MM.1S (cell line): ENCODE data around the gene RNF150.
"Not testable (repeated sequence)": the region's sequence is repeated elsewhere in the genome, so short reads cannot be mapped to it uniquely, and the experiment has no call there.

Source experiments
- DNase-seq: peaks from one replicate; pipeline ENCODE4 v3.0.0-alpha.2; 2015
- H2AFZ ChIP-seq: fragments of 300-600 bp; sonication (generic); 2 replicates; pipeline ENCODE4 v1.6.0; 2016; ENCODE audit warnings: antibody characterized with exemption, low read length
- H3F3A ChIP-seq: fragments of 300-600 bp; sonication (generic); 2 replicates; pipeline ENCODE4 v1.6.1; 2016; ENCODE audit warnings: mild to moderate bottlenecking, antibody characterized with exemption, low read length, moderate library complexity, mixed read lengths; ENCODE audit not compliant: insufficient read depth
- H3K27ac ChIP-seq: fragments of 300-600 bp; sonication (generic); 2 replicates; pipeline ENCODE4 v1.5.1; 2016; ENCODE audit warnings: mild to moderate bottlenecking, low read length
- H3K27me3 ChIP-seq: fragments of 300-600 bp; sonication (generic); replicated peaks from 2 replicates; pipeline ENCODE4 v1.6.0; 2016; ENCODE audit warnings: low read length; ENCODE audit not compliant: insufficient read depth
- H3K36me3 ChIP-seq: fragments of 300-600 bp; sonication (generic); replicated peaks from 2 replicates; pipeline ENCODE4 v1.6.1; 2016; ENCODE audit warnings: mild to moderate bottlenecking, low read length, mixed read lengths; ENCODE audit not compliant: insufficient read depth
- H3K4me1 ChIP-seq: fragments of 300-600 bp; sonication (generic); 2 replicates; pipeline ENCODE4 v1.6.1; 2016; ENCODE audit warnings: low read length, mixed read lengths
- H3K4me2 ChIP-seq: fragments of 300-600 bp; sonication (generic); 2 replicates; pipeline ENCODE4 v1.6.0; 2016; ENCODE audit warnings: low read depth, low read length
- H3K4me3 ChIP-seq: fragments of 300-600 bp; sonication (generic); 2 replicates; pipeline ENCODE4 v1.5.1; 2016; ENCODE audit warnings: low read length, mixed read lengths
- H3K79me2 ChIP-seq: fragments of 300-600 bp; sonication (generic); 2 replicates; pipeline ENCODE4 v1.6.1; 2016; ENCODE audit warnings: mixed run types, low read length, mixed read lengths
- H3K9ac ChIP-seq: fragments of 300-600 bp; sonication (generic); 2 replicates; pipeline ENCODE4 v1.6.1; 2016; ENCODE audit warnings: low read length, mixed read lengths
- H3K9me2 ChIP-seq: fragments of 300-600 bp; sonication (generic); replicated peaks from 2 replicates; pipeline ENCODE4 v1.6.1; 2016; ENCODE audit warnings: mild to moderate bottlenecking, low read length, mixed read lengths; ENCODE audit not compliant: insufficient read depth
- H3K9me3 ChIP-seq: fragments of 300-600 bp; sonication (generic); replicated peaks from 2 replicates; pipeline ENCODE4 v1.6.1; 2016; ENCODE audit warnings: mild to moderate bottlenecking, low read length, mixed read lengths; ENCODE audit not compliant: insufficient read depth
- H4K20me1 ChIP-seq: fragments of 300-600 bp; sonication (generic); 2 replicates; pipeline ENCODE4 v1.6.1; 2016; ENCODE audit warnings: mild to moderate bottlenecking, low read length, moderate library complexity, mixed read lengths; ENCODE audit not compliant: insufficient read depth
- EZH2 ChIP-seq: fragments of 300-600 bp; sonication (generic); optimal IDR thresholded peaks from 2 replicates; pipeline ENCODE3; 2017; ENCODE audit warnings: low read depth, mild to moderate bottlenecking, antibody characterized with exemption, low read length, mixed read lengths
- EZH2phosphoT487 ChIP-seq: fragments of 300-600 bp; sonication (generic); IDR thresholded peaks from 2 replicates; pipeline ENCODE4 v1.6.1; 2018; ENCODE audit warnings: antibody characterized with exemption, low read length
- TF ChIP-seq, protein P1 (sequence below): fragments of 300-600 bp; sonication (generic); IDR thresholded peaks from 2 replicates; pipeline ENCODE4 v1.5.1; 2016; ENCODE audit warnings: antibody characterized with exemption, low read length, mixed read lengths

Gene RNF150

DNA sequence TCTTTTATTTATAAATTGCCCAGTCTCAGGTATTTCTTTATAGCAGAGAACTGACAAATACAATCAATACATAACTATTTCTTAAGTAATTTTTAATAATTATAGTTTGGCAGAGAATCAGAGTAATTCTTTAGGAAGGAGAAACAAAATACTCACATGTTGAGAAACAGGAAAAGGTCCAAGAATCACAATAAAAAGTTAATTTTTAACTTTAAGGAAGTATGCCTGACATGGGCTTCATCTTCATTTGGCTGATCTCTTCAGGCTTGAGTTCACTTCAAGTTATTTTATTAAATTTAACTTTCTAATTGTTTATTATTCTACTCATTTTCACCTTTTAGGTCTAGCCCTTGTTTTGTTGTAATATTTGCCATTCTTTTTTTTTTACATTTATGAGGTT lies 36.1 kb upstream of the RNF150 start:
- TF ChIP-seq, protein P1, sequence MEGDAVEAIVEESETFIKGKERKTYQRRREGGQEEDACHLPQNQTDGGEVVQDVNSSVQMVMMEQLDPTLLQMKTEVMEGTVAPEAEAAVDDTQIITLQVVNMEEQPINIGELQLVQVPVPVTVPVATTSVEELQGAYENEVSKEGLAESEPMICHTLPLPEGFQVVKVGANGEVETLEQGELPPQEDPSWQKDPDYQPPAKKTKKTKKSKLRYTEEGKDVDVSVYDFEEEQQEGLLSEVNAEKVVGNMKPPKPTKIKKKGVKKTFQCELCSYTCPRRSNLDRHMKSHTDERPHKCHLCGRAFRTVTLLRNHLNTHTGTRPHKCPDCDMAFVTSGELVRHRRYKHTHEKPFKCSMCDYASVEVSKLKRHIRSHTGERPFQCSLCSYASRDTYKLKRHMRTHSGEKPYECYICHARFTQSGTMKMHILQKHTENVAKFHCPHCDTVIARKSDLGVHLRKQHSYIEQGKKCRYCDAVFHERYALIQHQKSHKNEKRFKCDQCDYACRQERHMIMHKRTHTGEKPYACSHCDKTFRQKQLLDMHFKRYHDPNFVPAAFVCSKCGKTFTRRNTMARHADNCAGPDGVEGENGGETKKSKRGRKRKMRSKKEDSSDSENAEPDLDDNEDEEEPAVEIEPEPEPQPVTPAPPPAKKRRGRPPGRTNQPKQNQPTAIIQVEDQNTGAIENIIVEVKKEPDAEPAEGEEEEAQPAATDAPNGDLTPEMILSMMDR = no peak
- no peak for TF ChIP-seq EZH2phosphoT487
- TF ChIP-seq EZH2 = no peak
- Histone ChIP-seq H3K9ac (no peak overlapping the region), H3K27me3 (no peaks in the 10 kb centered on the region), H4K20me1 (no peaks in the 10 kb centered on the region), H3K27ac (no peak overlapping the region), H3K9me3 (no peaks in the 10 kb centered on the region), H2AFZ (no peak overlapping the region), H3K4me2 (no peak overlapping the region), H3K4me3 (no peak overlapping the region), H3K9me2 (no peaks in the 10 kb centered on the region), H3F3A (no peaks in the 10 kb centered on the region), H3K36me3 (no peaks in the 10 kb centered on the region), H3K4me1 (no peaks in the 10 kb centered on the region), H3K79me2 (no peaks in the 10 kb centered on the region)
- no peak for DNase-seq

DNA sequence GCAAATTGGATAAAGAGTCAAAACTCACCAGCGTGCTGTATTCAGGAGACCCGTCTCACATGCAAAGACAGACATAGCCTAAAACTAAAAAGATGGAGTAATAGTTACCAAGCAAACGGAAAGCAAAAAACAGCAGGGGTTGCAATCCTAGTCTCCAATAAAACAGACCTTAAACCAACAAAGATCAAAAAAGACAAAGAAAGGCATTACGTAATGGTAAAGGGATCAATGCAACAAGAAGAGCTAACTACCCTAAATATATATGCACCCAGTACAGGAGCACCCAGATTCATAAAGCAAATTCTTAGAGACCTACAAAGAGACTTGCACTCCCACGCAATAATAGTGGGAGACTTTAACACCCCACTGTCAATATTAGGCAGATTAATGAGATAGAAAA lies 31.7 kb upstream of the RNF150 start:
- not testable (repeated sequence) for DNase-seq, H3K9me2 ChIP-seq, H3K4me1 ChIP-seq, H3K9me3 ChIP-seq, H4K20me1 ChIP-seq, H3K36me3 ChIP-seq, H3K79me2 ChIP-seq, H3K9ac ChIP-seq, H3K4me2 ChIP-seq, H3K27ac ChIP-seq, H3F3A ChIP-seq, H3K27me3 ChIP-seq, H2AFZ ChIP-seq, H3K4me3 ChIP-seq

DNA sequence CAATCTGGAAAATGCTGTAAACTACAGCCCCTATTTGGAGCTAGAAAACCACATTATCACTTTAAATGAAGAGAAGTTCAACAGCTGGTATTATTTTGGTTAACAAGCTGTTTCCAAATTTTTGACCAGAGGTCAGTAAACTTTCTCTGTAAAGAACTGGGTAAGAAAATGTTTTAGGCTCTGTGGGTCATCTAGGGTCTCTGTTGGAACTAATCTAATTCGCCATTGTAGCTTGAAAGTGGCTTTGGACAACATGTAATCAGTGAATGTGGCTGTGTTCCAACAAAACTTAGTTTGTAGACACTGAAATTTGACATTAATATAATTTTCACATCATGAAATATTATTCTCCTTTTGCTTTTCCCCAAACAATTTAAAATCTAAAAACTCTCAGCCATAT lies 25.8 kb upstream of the RNF150 start:
- no peak for DNase-seq
- Histone ChIP-seq H3K27me3 (no peaks in the 10 kb centered on the region), H3K36me3 (no peaks in the 10 kb centered on the region), H3K9ac (no peak overlapping the region), H3K4me2 (no peak overlapping the region), H3K9me3 (no peaks in the 10 kb centered on the region), H4K20me1 (no peaks in the 10 kb centered on the region), H3F3A (no peaks in the 10 kb centered on the region), H3K4me1 (no peaks in the 10 kb centered on the region), H3K27ac (no peak overlapping the region), H3K79me2 (no peaks in the 10 kb centered on the region), H2AFZ (no peak overlapping the region), H3K4me3 (no peak overlapping the region), H3K9me2 (no peaks in the 10 kb centered on the region)
- TF ChIP-seq EZH2phosphoT487 (no peak), EZH2 (no peak)
- TF ChIP-seq, protein P1 = no peak

DNA sequence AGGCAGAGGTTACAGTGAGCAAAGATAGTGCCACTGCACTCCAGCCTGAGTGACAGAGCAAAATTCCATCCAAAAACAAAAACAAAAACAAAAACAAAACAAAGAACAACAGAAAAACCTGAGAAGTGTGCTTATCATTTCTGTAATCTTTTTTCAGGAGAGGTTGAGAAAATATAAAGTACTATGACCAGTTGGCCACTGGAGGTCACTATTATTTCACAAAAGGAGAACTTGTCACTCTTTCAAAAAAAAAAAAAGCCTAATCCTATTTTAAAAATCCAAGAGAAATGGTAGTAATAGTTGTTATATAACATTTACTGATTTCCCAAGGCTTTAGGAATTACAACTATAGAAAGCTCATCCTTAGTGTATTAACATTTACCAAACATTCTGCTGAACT lies 24.9 kb upstream of the RNF150 start:
- H3K9me2 ChIP-seq = no peaks in the 10 kb centered on the region
- DNase-seq = peak; percentile 31
- no peaks in the 10 kb centered on the region for H3F3A ChIP-seq
- no peaks in the 10 kb centered on the region for H3K79me2 ChIP-seq
- H3K4me3 ChIP-seq = no peak overlapping the region
- H3K4me1 ChIP-seq = no peaks in the 10 kb centered on the region
- no peak overlapping the region for H3K27ac ChIP-seq
- TF ChIP-seq, protein P1 = peak; percentile 53
- TF ChIP-seq EZH2phosphoT487 = no peak
- H4K20me1 ChIP-seq = no peaks in the 10 kb centered on the region
- no peaks in the 10 kb centered on the region for H3K9me3 ChIP-seq
- no peak overlapping the region for H3K4me2 ChIP-seq
- H3K36me3 ChIP-seq = no peaks in the 10 kb centered on the region
- H3K27me3 ChIP-seq = no peaks in the 10 kb centered on the region
- no peak overlapping the region for H2AFZ ChIP-seq
- H3K9ac ChIP-seq = no peak overlapping the region
